ENCODE results near the gene KDM4C. TPM values are rescaled to one million over a fixed set of nuclear protein-coding genes. Genes with fewer than 3 reads are reported as not detected.
"Not testable (repeated sequence)": the region's sequence is repeated elsewhere in the genome, so short reads cannot be mapped to it uniquely, and the experiment has no call there.

KDM4C gene
- total and polyA plus RNA-seq, 4 donors, result 18.9 to 69.5 (median 29.1) TPM

DNA sequence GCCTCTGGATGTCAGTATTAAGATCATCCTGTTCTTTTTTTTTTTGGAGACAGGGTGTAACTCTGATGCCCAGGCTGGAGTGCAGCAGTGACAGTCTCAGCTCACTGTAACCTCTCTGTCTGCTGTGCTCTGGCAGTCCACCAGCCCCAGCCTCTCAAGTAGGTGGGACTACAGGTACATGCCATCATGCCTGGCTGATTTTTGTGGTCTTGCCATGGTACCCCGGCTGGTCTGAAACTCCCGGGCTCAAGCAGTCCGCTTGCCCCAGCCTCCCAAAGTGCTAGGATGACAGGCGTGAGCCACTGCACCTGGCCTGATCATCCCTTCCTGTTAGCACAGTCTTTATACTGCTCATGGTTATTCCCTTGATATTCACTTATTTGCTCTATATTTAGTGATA lies 3.5 kb downstream of the KDM4C start:
- H3K9me3 ChIP-seq (ENCODE audit: control insufficient read depth, insufficient read depth, low read length), result peaks cover 1% of the 10 kb centered on the region
- H3K4me1 ChIP-seq (ENCODE audit: control insufficient read depth, insufficient read depth, low read length), result peaks cover 3% of the 10 kb centered on the region
- 86% methylated on average over 4 of the region's 4 CpGs for WGBS (ENCODE audit: insufficient coverage)
- no peak for DNase-seq (ENCODE audit: low read depth in 4 of 6, low spot score in 6 of 6)
- H3K27me3 ChIP-seq (ENCODE audit: control insufficient read depth, insufficient read depth, low read length), result no peaks in the 10 kb centered on the region
- H3K36me3 ChIP-seq (ENCODE audit: control insufficient read depth, insufficient read depth, low read length), result no peaks in the 10 kb centered on the region
- H3K4me3 ChIP-seq (ENCODE audit: low read depth, low read length), result no peak overlapping the region
- no peak overlapping the region for H3K27ac ChIP-seq (ENCODE audit: low read depth, low read length)

DNA sequence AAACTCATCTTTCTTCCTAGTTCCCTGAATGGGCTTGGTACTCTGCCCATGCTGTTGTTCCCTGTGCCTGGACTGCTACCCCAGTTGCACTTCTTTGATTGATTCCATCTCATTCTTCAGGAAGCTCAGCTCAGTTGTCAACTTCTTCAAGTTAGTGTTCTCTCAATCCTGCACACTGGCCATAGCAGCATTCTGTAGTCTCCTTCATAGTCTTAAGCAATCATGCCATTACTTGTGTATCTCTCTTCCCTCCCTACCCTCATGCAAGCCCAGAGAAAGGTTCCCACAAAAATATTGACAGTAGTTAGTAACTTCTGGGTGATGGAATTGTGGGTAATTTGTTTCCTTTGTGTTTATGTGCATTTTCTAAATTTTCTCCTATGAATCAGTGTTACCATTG lies 5.5 kb downstream of the KDM4C start:
- DNase-seq (ENCODE audit: low read depth in 4 of 6, low spot score in 6 of 6), result no peak
- H3K36me3 ChIP-seq (ENCODE audit: control insufficient read depth, insufficient read depth, low read length), result no peaks in the 10 kb centered on the region
- H3K9me3 ChIP-seq (ENCODE audit: control insufficient read depth, insufficient read depth, low read length), result peaks cover 1% of the 10 kb centered on the region
- H3K4me3 ChIP-seq (ENCODE audit: low read depth, low read length), result no peak overlapping the region
- no peak overlapping the region for H3K27ac ChIP-seq (ENCODE audit: low read depth, low read length)
- H3K27me3 ChIP-seq (ENCODE audit: control insufficient read depth, insufficient read depth, low read length), result no peaks in the 10 kb centered on the region
- H3K4me1 ChIP-seq (ENCODE audit: control insufficient read depth, insufficient read depth, low read length), result no peaks in the 10 kb centered on the region

DNA sequence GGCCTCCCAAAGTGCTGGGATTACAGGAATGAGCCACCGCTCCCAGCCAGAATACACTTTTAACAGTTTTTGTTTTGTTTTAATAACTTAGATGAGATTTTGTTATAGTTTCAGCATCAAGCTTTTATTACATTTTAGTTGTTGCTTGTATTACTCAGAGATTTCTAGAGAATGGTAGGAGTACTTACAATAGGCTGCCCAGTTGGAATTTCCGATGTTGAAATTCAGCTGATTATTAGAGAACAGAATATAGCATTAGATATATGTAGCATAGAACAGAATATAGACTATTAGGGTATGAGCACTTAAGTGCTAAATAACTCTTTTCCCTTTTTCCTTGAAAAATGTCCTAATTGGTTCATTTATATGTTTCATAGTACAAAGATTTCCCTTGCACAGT lies 6.2 kb downstream of the KDM4C start:
- Histone ChIP-seq H3K27me3 (ENCODE audit: control insufficient read depth, insufficient read depth, low read length) (no peaks in the 10 kb centered on the region), H3K9me3 (ENCODE audit: control insufficient read depth, insufficient read depth, low read length) (peaks cover 1% of the 10 kb centered on the region), H3K36me3 (ENCODE audit: control insufficient read depth, insufficient read depth, low read length) (no peaks in the 10 kb centered on the region), H3K27ac (ENCODE audit: low read depth, low read length) (no peak overlapping the region), H3K4me3 (ENCODE audit: low read depth, low read length) (no peak overlapping the region), H3K4me1 (ENCODE audit: control insufficient read depth, insufficient read depth, low read length) (no peaks in the 10 kb centered on the region)
- WGBS (ENCODE audit: insufficient coverage), result no CpG with 5 or more reads among the region's 2 CpGs
- no peak for DNase-seq (ENCODE audit: low read depth in 4 of 6, low spot score in 6 of 6)

DNA sequence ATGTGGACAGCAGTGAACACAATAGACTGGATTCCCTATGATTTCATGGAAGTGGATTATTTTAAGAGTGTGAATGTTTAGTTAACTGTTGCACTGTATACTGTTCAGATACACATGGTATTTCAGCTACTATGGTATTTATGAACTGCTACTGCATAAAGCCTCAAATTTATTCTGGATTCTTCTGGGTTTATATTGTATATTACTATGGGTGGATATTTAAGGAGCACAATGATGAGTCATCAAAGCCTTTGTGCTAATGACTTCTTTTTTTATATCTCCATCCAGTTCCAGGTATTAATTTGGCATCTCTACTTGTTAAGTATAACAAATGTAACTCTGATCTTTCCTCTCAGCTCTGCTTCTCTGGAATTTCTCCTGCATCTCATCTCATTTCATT lies 6.8 kb downstream of the KDM4C start:
- no peaks in the 10 kb centered on the region for H3K27me3 ChIP-seq (ENCODE audit: control insufficient read depth, insufficient read depth, low read length)
- no peaks in the 10 kb centered on the region for H3K4me1 ChIP-seq (ENCODE audit: control insufficient read depth, insufficient read depth, low read length)
- no peak overlapping the region for H3K27ac ChIP-seq (ENCODE audit: low read depth, low read length)
- H3K36me3 ChIP-seq (ENCODE audit: control insufficient read depth, insufficient read depth, low read length), result no peaks in the 10 kb centered on the region
- H3K4me3 ChIP-seq (ENCODE audit: low read depth, low read length), result no peak overlapping the region
- H3K9me3 ChIP-seq (ENCODE audit: control insufficient read depth, insufficient read depth, low read length), result peaks cover 1% of the 10 kb centered on the region
- DNase-seq (ENCODE audit: low read depth in 4 of 6, low spot score in 6 of 6), result no peak

DNA sequence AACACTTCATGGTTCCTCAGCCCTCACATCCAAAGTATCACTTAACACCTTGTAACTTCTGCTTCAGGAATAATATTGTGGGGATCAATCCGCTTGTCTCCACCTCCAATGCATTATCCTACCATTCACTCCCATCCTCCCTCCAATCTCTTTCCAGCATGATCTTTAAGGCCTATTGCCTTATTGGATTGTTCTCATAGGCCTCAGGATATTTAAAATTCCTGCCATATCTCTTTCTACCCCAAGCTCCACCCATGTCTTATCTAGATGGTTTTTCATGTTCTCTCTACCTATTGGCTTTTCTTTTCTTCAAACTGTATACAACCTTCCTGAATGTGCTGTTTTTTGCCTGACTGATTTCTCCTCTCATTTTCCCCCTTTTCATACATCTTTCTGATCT lies 7.2 kb downstream of the KDM4C start:
- no peaks in the 10 kb centered on the region for H3K27me3 ChIP-seq (ENCODE audit: control insufficient read depth, insufficient read depth, low read length)
- no peak overlapping the region for H3K4me3 ChIP-seq (ENCODE audit: low read depth, low read length)
- no peaks in the 10 kb centered on the region for H3K4me1 ChIP-seq (ENCODE audit: control insufficient read depth, insufficient read depth, low read length)
- peaks cover 1% of the 10 kb centered on the region for H3K9me3 ChIP-seq (ENCODE audit: control insufficient read depth, insufficient read depth, low read length)
- no peak overlapping the region for H3K27ac ChIP-seq (ENCODE audit: low read depth, low read length)
- WGBS (ENCODE audit: insufficient coverage), result 100% methylated on average over 1 of the region's 1 CpG
- DNase-seq (ENCODE audit: low read depth in 4 of 6, low spot score in 6 of 6), result no peak
- no peaks in the 10 kb centered on the region for H3K36me3 ChIP-seq (ENCODE audit: control insufficient read depth, insufficient read depth, low read length)

DNA sequence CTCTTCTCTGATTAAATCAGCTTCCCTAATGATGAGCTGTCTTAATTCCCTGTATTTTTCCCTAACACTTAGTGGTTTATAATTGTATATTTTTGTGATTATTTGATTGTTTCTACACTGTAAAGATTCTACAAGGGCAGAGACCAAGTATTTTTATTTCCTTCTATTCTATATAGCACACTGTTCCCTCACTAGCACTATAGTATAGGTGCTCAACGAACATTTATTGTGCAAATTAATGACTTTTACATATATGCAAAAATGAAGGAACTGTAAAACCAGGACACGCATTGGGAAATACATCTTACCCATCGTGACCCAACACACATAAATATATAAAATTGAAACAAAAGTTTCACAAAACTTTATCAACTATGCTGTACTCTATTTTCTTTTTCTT lies 7.6 kb downstream of the KDM4C start:
- no peak for DNase-seq (ENCODE audit: low read depth in 4 of 6, low spot score in 6 of 6)
- no CpG with 5 or more reads among the region's 3 CpGs for WGBS (ENCODE audit: insufficient coverage)
- Histone ChIP-seq H3K27ac (ENCODE audit: low read depth, low read length) (no peak overlapping the region), H3K36me3 (ENCODE audit: control insufficient read depth, insufficient read depth, low read length) (no peaks in the 10 kb centered on the region), H3K4me3 (ENCODE audit: low read depth, low read length) (no peak overlapping the region), H3K9me3 (ENCODE audit: control insufficient read depth, insufficient read depth, low read length) (peaks cover 1% of the 10 kb centered on the region), H3K27me3 (ENCODE audit: control insufficient read depth, insufficient read depth, low read length) (no peaks in the 10 kb centered on the region), H3K4me1 (ENCODE audit: control insufficient read depth, insufficient read depth, low read length) (no peaks in the 10 kb centered on the region)

DNA sequence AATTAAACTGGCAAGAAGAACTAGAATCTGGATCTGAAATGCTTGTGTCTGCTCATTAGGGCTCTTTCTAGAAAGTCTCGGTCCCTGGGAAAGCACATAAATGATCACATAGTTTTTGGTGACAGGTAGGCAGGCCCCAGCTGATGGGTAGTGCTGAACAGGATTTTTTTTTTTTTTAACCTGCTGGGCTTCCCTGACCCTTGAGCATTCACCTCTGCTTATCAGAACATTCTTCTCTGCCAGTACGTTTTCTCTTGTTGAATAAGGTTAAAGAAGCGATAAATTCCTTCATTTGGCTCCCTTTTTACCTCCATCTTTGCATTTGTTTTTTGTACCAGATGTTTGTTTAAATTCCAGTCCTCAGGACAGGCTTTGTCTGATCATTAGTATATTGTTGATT lies 8.8 kb downstream of the KDM4C start:
- Histone ChIP-seq H3K4me3 (ENCODE audit: low read depth, low read length) (no peak overlapping the region), H3K27ac (ENCODE audit: low read depth, low read length) (no peak overlapping the region), H3K4me1 (ENCODE audit: control insufficient read depth, insufficient read depth, low read length) (no peaks in the 10 kb centered on the region), H3K36me3 (ENCODE audit: control insufficient read depth, insufficient read depth, low read length) (no peaks in the 10 kb centered on the region), H3K9me3 (ENCODE audit: control insufficient read depth, insufficient read depth, low read length) (peaks cover 1% of the 10 kb centered on the region), H3K27me3 (ENCODE audit: control insufficient read depth, insufficient read depth, low read length) (no peaks in the 10 kb centered on the region)
- no peak for DNase-seq (ENCODE audit: low read depth in 4 of 6, low spot score in 6 of 6)
- 75% methylated on average over 1 of the region's 3 CpGs for WGBS (ENCODE audit: insufficient coverage)

DNA sequence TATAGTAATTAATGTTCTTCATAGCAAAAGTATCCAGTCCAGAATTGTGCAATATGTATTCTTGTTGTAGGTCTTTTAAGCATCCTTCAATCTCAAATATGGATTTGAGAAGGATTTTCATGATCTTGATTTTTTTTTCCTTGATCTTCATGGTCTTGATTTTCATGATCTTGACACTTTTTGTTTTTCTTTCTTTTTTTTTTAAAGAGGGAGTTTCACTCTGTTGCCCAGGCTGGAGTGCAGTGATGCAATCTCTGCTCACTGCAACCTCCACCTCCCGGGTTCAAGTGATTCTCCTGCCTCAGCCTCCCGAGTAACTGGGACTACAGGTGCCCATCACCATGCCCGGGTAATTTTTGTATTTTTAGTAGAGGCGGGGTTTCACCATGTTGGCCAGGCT lies 10.8 kb downstream of the KDM4C start:
- not testable (repeated sequence) for H3K27me3 ChIP-seq (ENCODE audit: control insufficient read depth, insufficient read depth, low read length); H3K36me3 ChIP-seq (ENCODE audit: control insufficient read depth, insufficient read depth, low read length); H3K27ac ChIP-seq (ENCODE audit: low read depth, low read length); H3K9me3 ChIP-seq (ENCODE audit: control insufficient read depth, insufficient read depth, low read length); DNase-seq (ENCODE audit: low read depth in 4 of 6, low spot score in 6 of 6); H3K4me3 ChIP-seq (ENCODE audit: low read depth, low read length); H3K4me1 ChIP-seq (ENCODE audit: control insufficient read depth, insufficient read depth, low read length)
- WGBS (ENCODE audit: insufficient coverage), result no CpG with 5 or more reads among the region's 4 CpGs

DNA sequence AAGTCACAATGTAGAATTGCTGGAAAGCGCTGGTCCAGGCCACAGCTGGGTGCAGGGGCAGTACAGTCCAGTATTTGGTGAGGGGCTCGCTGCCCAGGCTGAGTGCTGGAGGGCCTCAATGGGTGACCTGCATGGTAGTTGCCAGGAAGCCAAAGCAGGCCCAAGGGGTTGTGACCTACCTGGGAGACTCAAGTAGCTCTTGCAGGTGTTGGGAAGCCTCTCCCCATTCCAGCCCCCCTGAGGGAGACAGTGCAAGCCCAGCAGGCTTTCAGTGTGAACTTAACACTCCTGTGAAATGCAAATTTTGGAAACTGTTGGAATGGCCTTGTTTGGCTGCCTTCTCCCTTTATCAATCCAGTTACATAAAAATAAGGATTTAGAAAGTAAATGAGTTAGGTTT lies 13.9 kb downstream of the KDM4C start:
- H3K4me1 ChIP-seq (ENCODE audit: control insufficient read depth, insufficient read depth, low read length), result no peaks in the 10 kb centered on the region
- no peaks in the 10 kb centered on the region for H3K9me3 ChIP-seq (ENCODE audit: control insufficient read depth, insufficient read depth, low read length)
- no peak overlapping the region for H3K4me3 ChIP-seq (ENCODE audit: low read depth, low read length)
- no peak overlapping the region for H3K27ac ChIP-seq (ENCODE audit: low read depth, low read length)
- H3K36me3 ChIP-seq (ENCODE audit: control insufficient read depth, insufficient read depth, low read length), result no peaks in the 10 kb centered on the region
- WGBS (ENCODE audit: insufficient coverage), result 94% methylated on average over 2 of the region's 2 CpGs
- no peak for DNase-seq (ENCODE audit: low read depth in 4 of 6, low spot score in 6 of 6)
- H3K27me3 ChIP-seq (ENCODE audit: control insufficient read depth, insufficient read depth, low read length), result no peaks in the 10 kb centered on the region

DNA sequence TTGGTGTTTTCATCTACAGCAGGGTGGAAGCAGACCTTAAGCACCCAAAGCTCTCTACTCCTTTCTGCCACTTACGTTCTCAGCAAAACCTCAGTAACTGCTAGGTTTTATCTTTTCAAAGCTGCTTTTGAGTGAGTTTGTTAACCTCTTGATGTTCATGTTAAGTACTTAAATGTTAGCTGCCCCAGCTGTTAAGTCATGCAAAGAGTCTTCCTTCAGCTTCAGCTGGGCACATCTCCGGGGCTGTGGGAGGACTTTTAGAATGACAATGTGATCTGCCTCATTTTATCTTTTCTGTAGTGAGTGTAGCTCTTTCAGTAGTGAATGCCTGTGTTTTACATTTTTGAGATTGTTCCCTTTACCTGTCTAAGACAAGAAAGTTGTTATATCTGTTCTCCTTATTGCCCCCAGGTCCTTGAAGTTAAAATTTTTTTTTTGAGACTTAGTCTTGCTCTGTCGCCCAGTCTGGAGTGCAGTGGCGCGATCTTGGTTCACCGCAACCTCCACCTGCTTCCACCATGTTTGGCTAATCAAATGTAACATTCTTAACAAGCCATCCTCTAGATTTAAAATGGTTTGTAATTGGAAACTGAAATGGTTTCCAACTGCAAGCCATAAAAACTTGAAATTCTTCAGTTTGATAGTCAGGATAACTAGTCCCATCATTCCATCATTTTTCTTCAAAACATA lies 19.6 kb downstream of the KDM4C start:
- no peak overlapping the region for H3K4me3 ChIP-seq (ENCODE audit: low read depth, low read length)
- no peaks in the 10 kb centered on the region for H3K9me3 ChIP-seq (ENCODE audit: control insufficient read depth, insufficient read depth, low read length)
- H3K27me3 ChIP-seq (ENCODE audit: control insufficient read depth, insufficient read depth, low read length), result no peaks in the 10 kb centered on the region
- WGBS (ENCODE audit: insufficient coverage), result 0% methylated on average over 1 of the region's 6 CpGs
- peaks cover 9% of the 10 kb centered on the region for H3K4me1 ChIP-seq (ENCODE audit: control insufficient read depth, insufficient read depth, low read length)
- no peaks in the 10 kb centered on the region for H3K36me3 ChIP-seq (ENCODE audit: control insufficient read depth, insufficient read depth, low read length)
- no peak overlapping the region for H3K27ac ChIP-seq (ENCODE audit: low read depth, low read length)
- no peak for DNase-seq (ENCODE audit: low read depth in 4 of 6, low spot score in 6 of 6)
